ENCODE data around the gene EGFL7.

Gene EGFL7

GRCh38 chr9:136662656-136663581 is at the start of gene EGFL7:
EGFL7 (plus strand) TSS chr9:136662916; CDS start chr9:136668283, 5,367 bp downstream.
- Histone ChIP-seq H3K36me3 (ENCODE audit: control insufficient read depth, low read length) (no peaks in the 10 kb centered on the region), H3K9me3 (ENCODE audit: control insufficient read depth, insufficient read depth, low read length) (no peaks in the 10 kb centered on the region), H3K79me2 (ENCODE audit: control insufficient read depth, low read length) (no peaks in the 10 kb centered on the region), H3K27ac (ENCODE audit: low read depth, low read length) (no peak within 1 kb of the TSS), H3K4me2 (ENCODE audit: low read length) (no peak within 1 kb of the TSS), H3F3A (ENCODE audit: control insufficient read depth, insufficient read depth) (no peaks in the 10 kb centered on the region), H3K9me2 (replicated peaks; ENCODE audit: control insufficient read depth, low read length) (no peaks in the 10 kb centered on the region), H3K27me3 (ENCODE audit: control insufficient read depth, low read length) (peaks cover 68% of the 10 kb centered on the region), H4K20me1 (ENCODE audit: control insufficient read depth, insufficient read depth, low read depth, low read length) (no peaks in the 10 kb centered on the region), H3K4me3 (ENCODE audit: low read length) (no peak within 1 kb of the TSS), H3K4me1 (ENCODE audit: control insufficient read depth, low read length) (peaks cover 14% of the 10 kb centered on the region)
- no peak for TF ChIP-seq EZH2phosphoT487 (IDR thresholded peaks at IDR 0.05; ENCODE audit: borderline replicate concordance, low read length)
- no peak for TF ChIP-seq CTCF (IDR thresholded peaks at IDR 0.05; ENCODE audit: low read depth, low read length, poor library complexity, severe bottlenecking)

GRCh38 chr9:136613824-136614371 is 48.8 kb upstream of the EGFL7 start:
- Histone ChIP-seq H3K9me3 (ENCODE audit: control insufficient read depth, insufficient read depth, low read length) (no peaks in the 10 kb centered on the region), H3K4me2 (ENCODE audit: low read length) (no peak overlapping the region), H3K27ac (ENCODE audit: low read depth, low read length) (no peak overlapping the region), H3K4me3 (ENCODE audit: low read length) (no peak overlapping the region), H3F3A (ENCODE audit: control insufficient read depth, insufficient read depth) (no peaks in the 10 kb centered on the region), H3K36me3 (ENCODE audit: control insufficient read depth, low read length) (no peaks in the 10 kb centered on the region), H4K20me1 (ENCODE audit: control insufficient read depth, insufficient read depth, low read depth, low read length) (no peaks in the 10 kb centered on the region), H3K79me2 (ENCODE audit: control insufficient read depth, low read length) (no peaks in the 10 kb centered on the region), H3K27me3 (ENCODE audit: control insufficient read depth, low read length) (peaks cover 12% of the 10 kb centered on the region), H3K4me1 (ENCODE audit: control insufficient read depth, low read length) (peaks cover 12% of the 10 kb centered on the region), H3K9me2 (replicated peaks; ENCODE audit: control insufficient read depth, low read length) (no peaks in the 10 kb centered on the region)
- TF ChIP-seq CTCF (IDR thresholded peaks at IDR 0.05; ENCODE audit: low read depth, low read length, poor library complexity, severe bottlenecking) (no peak), EZH2phosphoT487 (IDR thresholded peaks at IDR 0.05; ENCODE audit: borderline replicate concordance, low read length) (no peak)

GRCh38 chr9:136614372-136614922 is 48.3 kb upstream of the EGFL7 start:
- H3K27ac ChIP-seq (ENCODE audit: low read depth, low read length) = no peak overlapping the region
- H3K4me3 ChIP-seq (ENCODE audit: low read length) = no peak overlapping the region
- H4K20me1 ChIP-seq (ENCODE audit: control insufficient read depth, insufficient read depth, low read depth, low read length) = no peaks in the 10 kb centered on the region
- H3K4me1 ChIP-seq (ENCODE audit: control insufficient read depth, low read length) = peaks cover 17% of the 10 kb centered on the region
- peaks cover 14% of the 10 kb centered on the region for H3K27me3 ChIP-seq (ENCODE audit: control insufficient read depth, low read length)
- H3K9me2 ChIP-seq (replicated peaks; ENCODE audit: control insufficient read depth, low read length) = no peaks in the 10 kb centered on the region
- H3K4me2 ChIP-seq (ENCODE audit: low read length) = no peak overlapping the region
- H3K9me3 ChIP-seq (ENCODE audit: control insufficient read depth, insufficient read depth, low read length) = no peaks in the 10 kb centered on the region
- no peaks in the 10 kb centered on the region for H3K36me3 ChIP-seq (ENCODE audit: control insufficient read depth, low read length)
- H3K79me2 ChIP-seq (ENCODE audit: control insufficient read depth, low read length) = no peaks in the 10 kb centered on the region
- no peak for TF ChIP-seq CTCF (IDR thresholded peaks at IDR 0.05; ENCODE audit: low read depth, low read length, poor library complexity, severe bottlenecking)
- no peak for TF ChIP-seq EZH2phosphoT487 (IDR thresholded peaks at IDR 0.05; ENCODE audit: borderline replicate concordance, low read length)
- H3F3A ChIP-seq (ENCODE audit: control insufficient read depth, insufficient read depth) = no peaks in the 10 kb centered on the region

Measured in DOHH2 (cell line).